Measurements from ENCODE around the gene TIA1.
"Not testable (repeated sequence)": the region's sequence is repeated elsewhere in the genome, so short reads cannot be mapped to it uniquely, and the experiment has no call there.

TIA1 gene

DNA sequence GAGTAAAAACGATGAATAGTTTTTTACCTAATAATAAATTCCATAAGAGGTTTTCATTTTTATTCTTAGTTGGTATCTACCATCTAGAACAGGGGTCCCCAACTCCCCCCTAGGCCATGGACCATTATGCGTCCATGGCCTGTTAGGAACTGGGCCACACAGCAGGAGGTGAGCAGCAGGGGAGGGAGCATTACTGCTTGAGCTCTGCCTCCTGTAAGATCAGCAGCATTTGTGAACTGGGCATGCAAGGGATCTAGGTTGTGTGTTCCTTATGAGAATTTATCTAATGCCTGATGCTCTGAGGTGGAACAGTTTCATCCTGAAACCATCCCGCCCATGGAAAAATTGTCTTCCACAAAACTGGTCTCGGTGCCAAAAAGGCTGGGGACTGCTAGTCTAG lies 5.9 kb downstream of the TIA1 start:
- no peak for TF ChIP-seq CTCF (IDR thresholded peaks at IDR 0.05; ENCODE audit: low read depth, low read length, missing control alignments)
- H3K4me3 ChIP-seq (replicated peaks; ENCODE audit: low read depth, low read length), result no peak overlapping the region
- no peak for DNase-seq (ENCODE audit: extremely low read depth, low read depth)

DNA sequence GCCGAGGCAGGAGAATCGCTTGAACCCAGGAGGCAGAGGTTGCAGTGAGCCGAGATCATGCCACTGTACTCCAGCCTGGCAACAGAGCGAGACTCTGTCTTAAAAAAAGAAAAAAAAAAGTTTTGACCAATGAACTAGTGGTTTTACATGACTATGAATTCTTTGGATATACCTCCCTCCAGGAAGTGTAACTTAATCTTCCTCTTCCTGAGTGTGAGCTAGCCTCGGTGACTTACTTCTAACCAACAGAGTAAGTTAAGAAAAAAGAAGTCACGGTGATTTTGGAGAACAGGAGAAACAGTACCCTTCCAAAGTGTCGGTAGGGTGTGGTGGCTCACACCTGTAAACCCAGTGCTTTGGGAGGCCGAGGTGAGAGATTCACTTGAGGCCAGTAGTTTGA lies 7.1 kb downstream of the TIA1 start:
- no peak for TF ChIP-seq CTCF (IDR thresholded peaks at IDR 0.05; ENCODE audit: low read depth, low read length, missing control alignments)
- no peak overlapping the region for H3K4me3 ChIP-seq (replicated peaks; ENCODE audit: low read depth, low read length)
- DNase-seq (ENCODE audit: extremely low read depth, low read depth), result no peak

GRCh38 chr2:70240599-70240998 lies 7.8 kb downstream of the TIA1 start:
- no peak for TF ChIP-seq CTCF (IDR thresholded peaks at IDR 0.05; ENCODE audit: low read depth, low read length, missing control alignments)
- no peak overlapping the region for H3K4me3 ChIP-seq (replicated peaks; ENCODE audit: low read depth, low read length)
- DNase-seq (ENCODE audit: extremely low read depth, low read depth), result no peak

DNA sequence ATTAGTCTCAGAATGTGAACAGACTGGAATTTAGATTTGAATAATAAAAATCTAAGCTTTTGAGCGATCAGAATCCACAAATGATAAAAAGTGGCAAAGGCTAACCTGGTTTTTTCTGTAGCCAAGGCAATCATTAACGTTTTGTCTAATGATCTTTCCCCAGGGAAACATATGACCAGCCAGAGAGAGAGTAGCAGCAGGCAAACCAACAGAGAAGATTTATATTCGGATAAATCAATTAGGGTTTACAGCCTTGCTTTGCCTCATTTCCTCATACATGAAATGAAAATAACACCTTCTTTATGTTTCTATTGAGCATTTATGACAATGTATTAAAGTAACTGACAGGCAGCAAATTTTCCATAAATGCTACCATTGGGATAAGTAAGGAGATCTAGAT lies 14.5 kb downstream of the TIA1 start:
- DNase-seq (ENCODE audit: extremely low read depth, low read depth), result no peak
- TF ChIP-seq CTCF (IDR thresholded peaks at IDR 0.05; ENCODE audit: low read depth, low read length, missing control alignments), result no peak
- no peak overlapping the region for H3K4me3 ChIP-seq (replicated peaks; ENCODE audit: low read depth, low read length)

DNA sequence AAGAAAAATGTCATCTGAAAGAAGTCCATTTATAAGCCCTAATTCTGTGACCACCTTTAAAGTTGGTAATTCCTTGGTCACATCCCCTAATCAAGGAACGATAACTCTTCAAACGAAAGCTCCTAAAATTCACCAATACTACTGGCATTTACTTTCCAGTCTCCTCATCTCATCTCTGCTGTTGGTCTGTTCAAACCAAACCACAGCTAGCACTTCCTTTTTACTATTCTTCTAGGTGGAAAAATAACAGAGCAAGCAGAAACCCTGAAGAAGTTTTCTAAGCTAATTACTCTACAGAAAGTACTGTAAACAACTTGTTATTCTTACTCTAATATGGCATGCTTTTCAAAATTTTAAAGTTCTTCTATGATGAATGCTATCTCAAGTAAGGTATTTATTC lies 21.6 kb downstream of the TIA1 start:
- no peak for DNase-seq (ENCODE audit: extremely low read depth, low read depth)
- TF ChIP-seq CTCF (IDR thresholded peaks at IDR 0.05; ENCODE audit: low read depth, low read length, missing control alignments), result no peak
- H3K4me3 ChIP-seq (replicated peaks; ENCODE audit: low read depth, low read length), result no peak overlapping the region

DNA sequence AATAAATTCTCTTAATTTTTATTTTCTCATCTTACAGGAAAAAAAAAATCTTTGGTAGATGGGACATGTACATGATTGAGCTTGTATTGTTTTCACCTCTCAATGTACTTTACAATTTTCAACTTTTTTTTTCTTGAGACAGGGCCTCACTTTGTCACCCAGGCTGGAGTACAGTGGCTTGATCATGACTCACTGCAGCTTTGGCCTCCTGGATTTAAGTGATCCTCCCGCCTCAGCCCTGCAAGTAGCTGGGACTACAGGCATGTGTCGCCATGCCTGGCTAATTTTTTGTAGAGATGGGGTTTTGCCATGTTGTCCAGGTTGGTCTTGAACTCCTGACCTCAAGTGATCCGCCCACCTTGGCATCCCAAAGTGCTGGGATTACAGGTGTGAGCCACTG lies 25.1 kb downstream of the TIA1 start:
- not testable (repeated sequence) for H3K4me3 ChIP-seq (replicated peaks; ENCODE audit: low read depth, low read length); DNase-seq (ENCODE audit: extremely low read depth, low read depth)

DNA sequence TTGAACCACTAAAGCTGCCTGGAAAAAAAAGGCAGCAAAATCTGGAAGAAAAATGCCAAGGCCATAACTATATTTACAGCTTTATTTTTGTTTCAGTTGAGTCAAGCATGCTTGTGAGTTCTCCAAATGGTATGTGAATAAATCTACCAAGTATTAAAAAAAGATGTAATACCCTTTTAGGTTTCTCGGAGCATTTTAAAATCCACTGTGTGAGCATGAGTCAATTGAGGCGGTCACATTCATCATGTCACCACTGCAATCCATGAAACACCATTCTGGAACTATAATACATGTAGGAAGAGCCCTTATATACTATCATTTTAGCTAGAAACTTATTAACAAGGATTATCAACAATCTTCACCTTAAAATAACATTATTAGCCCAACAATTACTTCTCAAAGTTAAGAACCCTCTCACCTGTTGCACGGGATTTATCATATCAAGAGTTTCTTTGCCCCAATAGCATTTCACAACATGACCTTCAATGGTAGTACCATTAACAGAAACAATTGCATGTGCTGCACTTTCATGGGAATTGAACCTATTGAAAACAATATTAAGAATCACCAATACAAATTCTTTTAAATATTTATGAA lies 33.4 kb downstream of the TIA1 start:
- no peak overlapping the region for H3K4me3 ChIP-seq (replicated peaks; ENCODE audit: low read depth, low read length)
- no peak for TF ChIP-seq CTCF (IDR thresholded peaks at IDR 0.05; ENCODE audit: low read depth, low read length, missing control alignments)
- no peak for DNase-seq (ENCODE audit: extremely low read depth, low read depth)
